GM12878 (cell line): ENCODE measurements around the gene WDR18. TPM values are rescaled to one million over a fixed set of nuclear protein-coding genes. Genes with fewer than 3 reads are reported as not detected.

Experiments
- ATAC-seq: fragments of 200-7000 bp; cut with Tn5 transposase; 3 replicates; pipeline ENCODE4 v1.9.1; 2020; ENCODE audit warnings: mild to moderate bottlenecking, moderate library complexity
- BruUV-seq: library from RNA; stranded (reverse); fragments of 400-500 nt; replicated peaks from 2 replicates; lab custom pipeline; 2021; lab: Mats Ljungman, UMichigan
- CTCF ChIA-PET: fragments of 300-600 bp; sonication (Branson Sonifier 250); formaldehyde crosslinking; extraction: SDS; loops from one replicate; lab custom pipeline; 2021; ENCODE audit warnings: inconsistent platforms; lab: Yijun Ruan, JAX
- POLR2A ChIA-PET: fragments of 350-600 bp; formaldehyde crosslinking; extraction: SDS; loops from one replicate; lab custom pipeline; 2021; ENCODE audit warnings: inconsistent platforms; lab: Charles Lee
- RAD21 ChIA-PET: fragments of 300-600 bp; sonication (Branson Sonifier 250); formaldehyde crosslinking; loops from one replicate; lab custom pipeline; 2023; ENCODE audit warnings: antibody characterized with exemption; ENCODE audit not compliant: unreplicated experiment; lab: Charles Lee
- SMC1A ChIA-PET: fragments of 300-600 bp; sonication (Branson Sonifier 250); formaldehyde crosslinking; loops from one replicate; lab custom pipeline; 2023; ENCODE audit not compliant: unreplicated experiment, uncharacterized antibody; lab: Charles Lee
- DNase-seq: peaks from one replicate; pipeline ENCODE4 v3.0.0-alpha.2; 2011; ENCODE audit warnings: low read depth, low spot score
- FAIRE-seq: peaks from 3 replicates; lab custom pipeline; 2011; peaks lifted over from hg19 to GRCh38; lab: Jason Lieb, UNC
- H2AFZ ChIP-seq: 2 replicates; pipeline ENCODE4 v1.6.0; 2011; ENCODE audit warnings: low read depth, low read length, control low read depth; ENCODE audit not compliant: control insufficient read depth
- H3K27ac ChIP-seq: 2 replicates; pipeline ENCODE4 v1.5.1; 2011; ENCODE audit warnings: control low read depth; ENCODE audit not compliant: control insufficient read depth, insufficient read depth
- H3K27me3 ChIP-seq, 2 experiments: replicated peaks in 1 of 2; 2 replicates each; pipeline versions ENCODE4 v1.6.0 to v1.6.1; 2011; ENCODE audit warnings: low read length in 1 of 2; ENCODE audit not compliant: control insufficient read depth in 2 of 2, insufficient read depth in 2 of 2
- H3K36me3 ChIP-seq, 2 experiments: 2 replicates each; pipeline ENCODE4 v1.5.1; 2011; ENCODE audit warnings: low read length in 1 of 2; ENCODE audit not compliant: control insufficient read depth in 2 of 2, insufficient read depth in 2 of 2
- H3K4me1 ChIP-seq: 2 replicates; pipeline ENCODE4 v1.6.1; 2011; ENCODE audit warnings: mild to moderate bottlenecking, low read length, moderate library complexity, mixed read lengths; ENCODE audit not compliant: control insufficient read depth, insufficient read depth
- H3K4me2 ChIP-seq: 2 replicates; pipeline ENCODE4 v1.6.0; 2011; ENCODE audit warnings: control low read depth; ENCODE audit not compliant: control insufficient read depth, insufficient read depth
- H3K4me3 ChIP-seq: fragments of 200-600 bp; sonication (generic); 2 replicates; pipeline ENCODE4 v1.5.1; 2016
- H3K79me2 ChIP-seq: 2 replicates; pipeline ENCODE4 v1.6.0; 2011; ENCODE audit warnings: low read length; ENCODE audit not compliant: control insufficient read depth, insufficient read depth
- H3K9ac ChIP-seq: 2 replicates; pipeline ENCODE4 v1.8.0; 2011; ENCODE audit warnings: low read length, control low read depth, mixed read lengths; ENCODE audit not compliant: control insufficient read depth, insufficient read depth
- H3K9me3 ChIP-seq: replicated peaks from 3 replicates; pipeline ENCODE4 v1.5.1; 2011; ENCODE audit warnings: mild to moderate bottlenecking, low read length; ENCODE audit not compliant: control insufficient read depth, insufficient read depth
- H4K20me1 ChIP-seq: 2 replicates; pipeline ENCODE4 v1.6.0; 2011; ENCODE audit not compliant: control insufficient read depth, insufficient read depth
- CEBPZ ChIP-seq: fragments of 150-350 bp; IDR thresholded peaks from 2 replicates; pipeline ENCODE4 v1.6.1; 2016; ENCODE audit warnings: low read depth, low read length
- MEF2B ChIP-seq: fragments of 450-650 bp; IDR thresholded peaks from 2 replicates; pipeline ENCODE4 v1.6.1; 2018; ENCODE audit warnings: mild to moderate bottlenecking, moderate library complexity; ENCODE audit not compliant: partially characterized antibody, poor library complexity, severe bottlenecking
- USF1 ChIP-seq: IDR thresholded peaks from 2 replicates; pipeline ENCODE4 v1.6.1; 2011; ENCODE audit warnings: borderline replicate concordance, low read depth, mild to moderate bottlenecking, moderate library complexity, mixed read lengths, low read length; ENCODE audit not compliant: insufficient read depth; ENCODE audit errors: extremely low read length
- WGBS: methylation state at CpG from one replicate; pipeline ENCODE4 v1.1.6; 2016; ENCODE audit warnings: low lambda C conversion rate; ENCODE audit not compliant: insufficient replicate concordance, insufficient coverage; ENCODE audit errors: missing lambda C conversion rate; 5-methylcytosine and 5-hydroxymethylcytosine counted together
- in situ Hi-C: fragments of 300-500 bp; cut with MboI; formaldehyde crosslinking; loops from 9 replicates; pipeline ENCODE4 v1.14.3; 2018; ENCODE audit warnings: mixed read lengths
- intact Hi-C: fragments of 100-400 bp; cut with micrococcal nuclease; formaldehyde crosslinking; loops from one replicate; pipeline ENCODE4 v1.14.2; 2022; ENCODE audit not compliant: unreplicated experiment
- polyA plus RNA-seq, 11 experiments: library from polyadenylated mRNA; depleted of rRNA in 4 of 11; unstranded in 6 of 11; stranded (reverse) in 5 of 11; fragments of >200 nt; fragmentation: Nextera tagmentation in 4 of 11; fragmentation: Illumina TruSeq in 1 of 11; extraction: Ambion mirVana in 4 of 11; extraction: Trizol in 1 of 11; gene quantifications; 1 replicate in 1 of 11; 2 replicates in 10 of 11; pipeline versions ENCODE4 v1.2.1 to v1.2.3, GENCODE V29; 2011 to 2016; ENCODE audit warnings: inconsistent platforms in 2 of 11, missing spikeins in 2 of 11, low read depth in 1 of 11
- total RNA-seq, 4 experiments: library from RNA; depleted of rRNA in 3 of 4; stranded (reverse); fragments of >200 nt in 3 of 4; fragmentation: Illumina TruSeq in 1 of 4; extraction: Trizol in 1 of 4; gene quantifications; 2 replicates each; pipeline versions ENCODE4 v1.2.1 to v1.2.3, GENCODE V29; 2013 to 2021

WDR18 gene
- total and polyA plus RNA-seq, 10 of the 15 experiments (the other 5 are each of a cell fraction or from before 2014, with no cell fraction given) = 3.0 to 206 (median 62.3) TPM

GRCh38 chr19:1016647-1017114, 32.5 kb downstream of the WDR18 start:
- ChIA-PET RAD21 (no interaction called here), POLR2A (interaction anchor here (0.6 to 1.5 kb wide), 3 partner anchors 10 to 124 kb away, joined by 3 to 7 read pairs (median 4); partner anchors contain the start of gene CNN2), CTCF (interaction anchor here (0.7 to 0.9 kb wide), 2 partner anchors 9 to 13 kb away, joined by 3 read pairs; partner anchors contain the start of gene CNN2), SMC1A (interaction anchor here (0.7 kb wide), 1 partner anchor 50 kb away, joined by 4 read pairs; the partner anchor contains the start of gene ARHGAP45)
- Histone ChIP-seq H3K9me3 (no peaks in the 10 kb centered on the region), H3K9ac (no peak overlapping the region), H3K4me1 (peaks cover 32% of the 10 kb centered on the region), H3K27me3 (no peaks in the 10 kb centered on the region), H2AFZ (no peak overlapping the region), H3K27ac (no peak overlapping the region), H3K4me2 (peak overlapping the region; percentile 48), H3K36me3 (peaks cover 3 to 24% of the 10 kb centered on the region in 2 experiments; a peak in 2 of 4 replicates), H3K4me3 (no peak overlapping the region; the same call in 1 of the 2 replicates), H3K79me2 (peaks cover 67% of the 10 kb centered on the region), H4K20me1 (peaks cover 6% of the 10 kb centered on the region; the same call in 1 of the 2 replicates)
- intact Hi-C loops = no loop called here
- BruUV-seq = no TSS peak
- no peak for DNase-seq
- in situ Hi-C loops = no loop called here
- ATAC-seq = no peak
- TF ChIP-seq CEBPZ = no peak
- TF ChIP-seq MEF2B = no peak
- TF ChIP-seq USF1 = peak; percentile 43
- no peak for FAIRE-seq
- 42% methylated on average over 12 of the region's 12 CpGs for WGBS
